Adipose tissue (tissue), 3 donors: ENCODE results near the gene SHC3. TPM values are rescaled to one million over a fixed set of nuclear protein-coding genes. Genes with fewer than 3 reads are reported as not detected.

Source experiments
- H3K27ac ChIP-seq: one replicate; pipeline ENCODE4 v1.5.1; 2013; ENCODE audit warnings: low read depth, low read length
- WGBS, 3 donors: extraction: QIAGEN DNeasy Blood & Tissue Kit; methylation state at CpG; one replicate each; pipeline ENCODE4 v1.1.7; 2013; 5-methylcytosine and 5-hydroxymethylcytosine counted together
- polyA plus RNA-seq, 3 donors: library from polyadenylated mRNA; stranded (reverse); fragments of 200-250 nt; gene quantifications; one replicate each; pipeline ENCODE4 v1.2.3, GENCODE V29; 2013
- donor health status: healthy with polysubstance abuse.
- donor health status: Bipolar disorder and iron deficiency.
- donor health status: healthy.

SHC3 gene
- polyA plus RNA-seq, 3 donors = 0.13 to 1.5 (median 0.24) TPM

- H3K27ac ChIP-seq = no peak overlapping the region
- 85 to 91% (median 87%) methylated on average over 5 of the region's 5 CpGs for WGBS, 3 donors
Measured at GRCh38 chr9:89167788-89168187, 10.8 kb downstream of the SHC3 start.

- WGBS, 3 donors = 73 to 81% (median 81%) methylated on average over 4 of the region's 4 CpGs
- no peak overlapping the region for H3K27ac ChIP-seq
Measured at GRCh38 chr9:89166852-89167251, 11.8 kb downstream of the SHC3 start.

- WGBS, 3 donors = 89 to 92% (median 91%) methylated on average over 6 of the region's 6 CpGs
- H3K27ac ChIP-seq = no peak overlapping the region
Measured at GRCh38 chr9:89165880-89166279, 12.7 kb downstream of the SHC3 start.

GRCh38 chr9:89165341-89165740 is 13.3 kb downstream of the SHC3 start:
- H3K27ac ChIP-seq = no peak overlapping the region

GRCh38 chr9:89161221-89161620 is 17.4 kb downstream of the SHC3 start:
- 87 to 95% (median 93%) methylated on average over 8 of the region's 8 CpGs for WGBS, 3 donors

GRCh38 chr9:89160806-89161205 is 17.8 kb downstream of the SHC3 start:
- WGBS, 3 donors = 73 to 80% (median 75%) methylated on average over 5 of the region's 5 CpGs

More at GRCh38 chr9:89161221-89161620, 17.4 kb downstream of the SHC3 start:
- no peak overlapping the region for H3K27ac ChIP-seq

GRCh38 chr9:89154651-89155336 is 23.8 kb downstream of the SHC3 start:
- H3K27ac ChIP-seq = no peak overlapping the region
- whole genome bisulfite sequencing, 3 donors = 65 to 69% (median 68%) methylated on average over 14 of the region's 14 CpGs

More at GRCh38 chr9:89160806-89161205, 17.8 kb downstream of the SHC3 start:
- no peak overlapping the region for H3K27ac ChIP-seq

- H3K27ac ChIP-seq = no peak overlapping the region
- 71 to 80% (median 74%) methylated on average over 4 of the region's 4 CpGs for WGBS, 3 donors
Measured at GRCh38 chr9:89154218-89154617, 24.4 kb downstream of the SHC3 start.

GRCh38 chr9:89153232-89154017 is 25.2 kb downstream of the SHC3 start:
- WGBS, 3 donors = 67 to 74% (median 73%) methylated on average over 14 of the region's 14 CpGs
- H3K27ac ChIP-seq = no peak overlapping the region

- 88 to 94% (median 89%) methylated on average over 3 of the region's 3 CpGs for WGBS, 3 donors
- H3K27ac ChIP-seq = no peak overlapping the region
Measured at GRCh38 chr9:89149726-89150125, 28.9 kb downstream of the SHC3 start.

GRCh38 chr9:89145097-89145496 is 33.5 kb downstream of the SHC3 start:
- H3K27ac ChIP-seq = no peak overlapping the region
- 82 to 83% (median 82%) methylated on average over 3 of the region's 3 CpGs for WGBS, 3 donors

- WGBS, 3 donors = 70 to 87% (median 77%) methylated on average over 2 of the region's 2 CpGs
- H3K27ac ChIP-seq = no peak overlapping the region
Measured at GRCh38 chr9:89144238-89144637, 34.4 kb downstream of the SHC3 start.

- 65 to 91% (median 89%) methylated on average over 5 of the region's 5 CpGs for WGBS, 3 donors
- no peak overlapping the region for H3K27ac ChIP-seq
Measured at GRCh38 chr9:89143266-89143665, 35.4 kb downstream of the SHC3 start.

GRCh38 chr9:89139455-89139854 is 39.2 kb downstream of the SHC3 start:
- H3K27ac ChIP-seq = no peak overlapping the region
- 83 to 90% (median 89%) methylated on average over 1 of the region's 1 CpG for WGBS, 3 donors

- WGBS, 3 donors = 79 to 83% (median 82%) methylated on average over 3 of the region's 3 CpGs
- no peak overlapping the region for H3K27ac ChIP-seq
Measured at GRCh38 chr9:89138463-89139390, 39.9 kb downstream of the SHC3 start.

- WGBS, 3 donors = 44 to 64% (median 55%) methylated on average over 8 of the region's 8 CpGs
- H3K27ac ChIP-seq = no peak overlapping the region
Measured at GRCh38 chr9:89137542-89138462, 40.8 kb downstream of the SHC3 start.

- WGBS, 3 donors = 75 to 93% (median 76%) methylated on average over 3 of the region's 3 CpGs
- H3K27ac ChIP-seq = no peak overlapping the region
Measured at GRCh38 chr9:89135591-89136166, 42.9 kb downstream of the SHC3 start.
